CD4-positive, alpha-beta T cell (primary cell): ENCODE data around the gene ZNF774. TPM values are rescaled to one million over a fixed set of nuclear protein-coding genes. Genes with fewer than 3 reads are reported as not detected.

Experiments used
- ATAC-seq: fragments of 200-7000 bp; cut with Tn5 transposase; one replicate; pipeline ENCODE4 v1.10.0; 2022; ENCODE audit warnings: mild to moderate bottlenecking; ENCODE audit not compliant: poor library complexity
- CTCF ChIA-PET: fragments of 350-600 bp; sonication (Branson Sonifier 250); formaldehyde crosslinking; loops from one replicate; lab custom pipeline; 2021; ENCODE audit warnings: antibody characterized with exemption, inconsistent platforms; lab: Charles Lee
- POLR2A ChIA-PET: fragments of 350-600 bp; sonication (Branson Sonifier 250); formaldehyde crosslinking; loops from one replicate; lab custom pipeline; 2021; ENCODE audit warnings: antibody characterized with exemption, inconsistent platforms; lab: Charles Lee
- DNase-seq, 14 experiments: peaks; one replicate each; pipeline ENCODE4 v3.0.0-alpha.2; 2013 to 2020; ENCODE audit warnings: mixed read lengths in 2 of 14
- H3K27ac ChIP-seq, 2 donors: one replicate each; pipeline versions ENCODE4 v1.5.1 to v1.7.0; 2013; ENCODE audit warnings: low read length in 2 of 2, low read depth in 1 of 2, mild to moderate bottlenecking in 1 of 2
- H3K27me3 ChIP-seq, 2 experiments: 1 replicate in 1 of 2; 2 replicates in 1 of 2; pipeline versions ENCODE4 v1.6.1 to v1.7.0; 2013; ENCODE audit warnings: low read length in 2 of 2, control low read depth in 1 of 2, mild to moderate bottlenecking in 1 of 2, moderate library complexity in 1 of 2; ENCODE audit not compliant: insufficient read depth in 2 of 2, control insufficient read depth in 1 of 2
- H3K36me3 ChIP-seq: one replicate; pipeline ENCODE4 v1.6.1; 2013; ENCODE audit warnings: low read length, control low read depth; ENCODE audit not compliant: insufficient read depth
- H3K4me1 ChIP-seq: one replicate; pipeline ENCODE4 v1.6.1; 2013; ENCODE audit warnings: low read length, control low read depth; ENCODE audit not compliant: insufficient read depth
- H3K4me3 ChIP-seq: one replicate; pipeline ENCODE4 v1.5.1; 2013; ENCODE audit warnings: mild to moderate bottlenecking, low read length, moderate library complexity
- H3K9me3 ChIP-seq, 2 experiments: 1 replicate in 1 of 2; 2 replicates in 1 of 2; pipeline versions ENCODE4 v1.6.1 to v1.7.0; 2013; ENCODE audit warnings: low read length in 2 of 2, mild to moderate bottlenecking in 2 of 2, control low read depth in 1 of 2, moderate library complexity in 1 of 2; ENCODE audit not compliant: control insufficient read depth in 1 of 2, insufficient read depth in 1 of 2
- H3K27ac Mint-ChIP-seq: one replicate; pipeline ENCODE4 v1.8.0; 2020; ENCODE audit warnings: mixed read lengths
- H3K27me3 Mint-ChIP-seq: one replicate; pipeline ENCODE4 v1.8.0; 2021; ENCODE audit warnings: mixed read lengths
- H3K36me3 Mint-ChIP-seq: one replicate; pipeline ENCODE4 v1.8.0; 2021; ENCODE audit warnings: low read depth, mixed read lengths
- H3K4me1 Mint-ChIP-seq: one replicate; pipeline ENCODE4 v1.8.0; 2021; ENCODE audit warnings: low read depth, mixed read lengths
- H3K4me3 Mint-ChIP-seq: one replicate; pipeline ENCODE4 v1.8.0; 2020; ENCODE audit warnings: mild to moderate bottlenecking, mixed read lengths
- H3K9me3 Mint-ChIP-seq: one replicate; pipeline ENCODE4 v1.8.0; 2020; ENCODE audit warnings: mixed read lengths
- intact Hi-C, 2 experiments: fragments of 100-400 bp; cut with DNase I in 1 of 2; cut with micrococcal nuclease in 1 of 2; formaldehyde crosslinking; loops; one replicate each; pipeline versions ENCODE4 v1.15.1 to v1.9.0; 2023 to 2025; cut with DNase I, micrococcal nuclease
- total RNA-seq, 174 experiments: library from RNA in 2 of 174; stranded (reverse) in 2 of 174; gene quantifications; one replicate each; pipeline ENCODE4 v1.2.3 and lab custom pipeline; 2021 to 2026
- TF ChIP-seq, protein P1 (sequence below): fragments of 200-600 bp; IDR thresholded peaks from one replicate; pipeline ENCODE4 v1.8.0; 2022; ENCODE audit warnings: antibody characterized with exemption, mild to moderate bottlenecking

Gene ZNF774
- total RNA-seq, 2 experiments from 2014 or later, result 0.20 to 1.1 TPM

DNA sequence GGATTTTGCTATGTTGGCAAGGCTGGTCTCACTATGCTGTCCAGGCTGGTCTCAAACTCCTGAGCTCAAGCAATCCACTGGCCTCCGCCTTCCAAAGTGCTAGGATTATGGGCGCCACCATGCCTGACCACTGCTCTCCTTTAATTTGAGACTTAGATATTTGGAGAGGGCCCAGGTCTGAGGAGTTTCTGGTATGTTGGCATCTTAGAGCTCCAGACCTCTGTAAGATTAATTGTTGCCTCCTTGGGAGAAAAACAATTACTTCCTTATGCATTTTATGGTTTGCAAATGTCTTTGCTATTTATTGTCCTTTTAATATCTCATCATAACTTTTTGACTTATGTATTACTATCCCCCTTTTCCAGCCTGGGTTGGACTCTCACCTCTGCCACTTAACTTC lies 2.9 kb downstream of the ZNF774 start:
- no peak for DNase-seq
- no peaks in the 10 kb centered on the region for H3K27me3 Mint-ChIP-seq
- no peak overlapping the region for H3K27ac Mint-ChIP-seq
- no peak overlapping the region for H3K4me3 Mint-ChIP-seq
- Histone ChIP-seq H3K4me1 (peaks cover 17% of the 10 kb centered on the region), H3K9me3 (no peaks in the 10 kb centered on the region), H3K4me3 (no peak overlapping the region), H3K36me3 (peaks cover under 1% of the 10 kb centered on the region), H3K27me3 (no peaks in the 10 kb centered on the region), H3K27ac (no peak overlapping the region)
- ChIA-PET POLR2A (no interaction called here), CTCF (no interaction called here)
- no peak for ATAC-seq
- H3K9me3 Mint-ChIP-seq, result no peaks in the 10 kb centered on the region
- H3K36me3 Mint-ChIP-seq, result no peaks in the 10 kb centered on the region
- peaks cover 9% of the 10 kb centered on the region for H3K4me1 Mint-ChIP-seq
- intact Hi-C loops, result no loop called here
- TF ChIP-seq, protein P1, sequence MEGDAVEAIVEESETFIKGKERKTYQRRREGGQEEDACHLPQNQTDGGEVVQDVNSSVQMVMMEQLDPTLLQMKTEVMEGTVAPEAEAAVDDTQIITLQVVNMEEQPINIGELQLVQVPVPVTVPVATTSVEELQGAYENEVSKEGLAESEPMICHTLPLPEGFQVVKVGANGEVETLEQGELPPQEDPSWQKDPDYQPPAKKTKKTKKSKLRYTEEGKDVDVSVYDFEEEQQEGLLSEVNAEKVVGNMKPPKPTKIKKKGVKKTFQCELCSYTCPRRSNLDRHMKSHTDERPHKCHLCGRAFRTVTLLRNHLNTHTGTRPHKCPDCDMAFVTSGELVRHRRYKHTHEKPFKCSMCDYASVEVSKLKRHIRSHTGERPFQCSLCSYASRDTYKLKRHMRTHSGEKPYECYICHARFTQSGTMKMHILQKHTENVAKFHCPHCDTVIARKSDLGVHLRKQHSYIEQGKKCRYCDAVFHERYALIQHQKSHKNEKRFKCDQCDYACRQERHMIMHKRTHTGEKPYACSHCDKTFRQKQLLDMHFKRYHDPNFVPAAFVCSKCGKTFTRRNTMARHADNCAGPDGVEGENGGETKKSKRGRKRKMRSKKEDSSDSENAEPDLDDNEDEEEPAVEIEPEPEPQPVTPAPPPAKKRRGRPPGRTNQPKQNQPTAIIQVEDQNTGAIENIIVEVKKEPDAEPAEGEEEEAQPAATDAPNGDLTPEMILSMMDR, result no peak

DNA sequence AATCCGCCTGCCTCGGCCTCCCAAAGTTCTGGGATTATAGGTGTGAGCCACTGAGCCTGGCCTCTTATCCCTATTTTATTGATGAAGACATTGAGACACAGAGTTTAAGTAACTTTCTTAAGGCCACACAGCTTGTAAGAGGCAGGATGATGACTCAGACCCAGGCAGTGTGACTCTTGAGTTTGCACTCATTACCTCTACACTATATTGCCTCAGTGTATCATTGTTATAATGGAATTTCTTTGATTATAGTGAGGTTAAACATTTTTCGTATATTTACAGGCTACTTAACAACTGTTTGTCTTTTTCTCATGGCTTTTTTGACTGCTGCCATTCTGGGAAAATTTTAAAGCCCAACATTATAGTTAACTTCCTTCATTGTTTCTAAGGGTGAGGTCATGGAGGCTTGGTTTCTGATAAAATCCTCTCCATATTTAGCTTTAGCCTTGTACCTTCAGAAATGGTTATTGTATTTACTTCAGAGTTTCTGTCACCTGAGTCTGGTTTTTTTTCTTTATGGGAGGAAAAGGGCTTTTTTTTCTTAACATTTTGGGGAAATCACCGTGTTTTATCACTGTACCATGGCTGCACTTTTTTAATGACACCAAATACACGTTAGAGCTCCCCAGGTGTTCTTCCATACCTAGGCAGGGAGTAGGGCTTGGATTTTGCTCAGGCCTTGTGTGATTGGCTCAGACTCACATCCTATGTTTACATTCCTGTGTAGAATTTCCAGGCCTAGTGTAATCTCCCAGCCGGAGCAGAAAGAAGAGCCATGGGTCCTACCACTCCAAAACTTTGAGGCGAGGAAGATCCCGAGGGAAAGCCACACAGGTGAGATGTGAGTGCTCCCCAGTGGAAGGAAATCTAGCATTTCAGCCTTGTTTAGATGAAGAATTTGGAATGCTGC lies 6.3 kb downstream of the ZNF774 start:
- CTCF ChIA-PET, result no interaction called here
- no peak for DNase-seq
- H3K36me3 Mint-ChIP-seq, result no peaks in the 10 kb centered on the region
- POLR2A ChIA-PET, result no interaction called here
- Histone ChIP-seq H3K27ac (no peak overlapping the region), H3K36me3 (peaks cover 3% of the 10 kb centered on the region), H3K9me3 (no peaks in the 10 kb centered on the region), H3K4me3 (no peak overlapping the region), H3K4me1 (peaks cover 10% of the 10 kb centered on the region), H3K27me3 (no peaks in the 10 kb centered on the region)
- ATAC-seq, result no peak
- H3K4me3 Mint-ChIP-seq, result no peak overlapping the region
- TF ChIP-seq, protein P1, result no peak
- H3K4me1 Mint-ChIP-seq, result peaks cover 16% of the 10 kb centered on the region
- no peaks in the 10 kb centered on the region for H3K27me3 Mint-ChIP-seq
- no peak overlapping the region for H3K27ac Mint-ChIP-seq
- intact Hi-C loops, result no loop called here
- no peaks in the 10 kb centered on the region for H3K9me3 Mint-ChIP-seq

- H3K27ac ChIP-seq, result no peak overlapping the region
- ChIA-PET POLR2A (interaction anchor here (0.6 to 4.0 kb wide), 4 partner anchors 24 to 1320 kb away, joined by 3 to 38 read pairs (median 3); partner anchors contain the start of gene IQGAP1), CTCF (interaction anchor here (1.4 to 1.6 kb wide), 3 partner anchors 41 to 122 kb away, joined by 3 to 5 read pairs (median 4); no protein-coding TSS in a partner anchor)
- no peaks in the 10 kb centered on the region for H3K27me3 ChIP-seq
- H3K36me3 ChIP-seq, result peaks cover 3% of the 10 kb centered on the region
- Mint-ChIP-seq H3K27ac (no peak overlapping the region), H3K27me3 (no peaks in the 10 kb centered on the region), H3K4me3 (no peak overlapping the region), H3K4me1 (peaks cover 28% of the 10 kb centered on the region), H3K36me3 (no peaks in the 10 kb centered on the region), H3K9me3 (no peaks in the 10 kb centered on the region)
- H3K4me3 ChIP-seq, result no peak overlapping the region
- ATAC-seq (no peak), DNase-seq (no peak)
- H3K9me3 ChIP-seq, result no peaks in the 10 kb centered on the region
- intact Hi-C loops, result loop anchor here (5.0 kb wide), 3 partner anchors 38 to 77 kb away; no protein-coding TSS in a partner anchor
- peaks cover 13% of the 10 kb centered on the region for H3K4me1 ChIP-seq
- TF ChIP-seq, protein P1, result no peak
Observed at GRCh38 chr15:90360746-90361145, 8.7 kb downstream of the ZNF774 start.
